Gastroesophageal sphincter (tissue), 4 donors: ENCODE results near the gene SLC10A4. TPM values are rescaled to one million over a fixed set of nuclear protein-coding genes. Genes with fewer than 3 reads are reported as not detected.

Experiments used
- ATAC-seq: fragments of 150-250 bp; one replicate; pipeline ENCODE4 v1.9.1; 2016; ENCODE audit warnings: mild to moderate bottlenecking, moderate library complexity
- H3K27ac ChIP-seq, 4 donors: fragments of 200-600 bp; sonication (generic) in 3 of 4; 1 replicate in 3 of 4; 2 replicates in 1 of 4; pipeline ENCODE4 v1.5.1; 2016 to 2019
- H3K27me3 ChIP-seq: fragments of 200-600 bp; sonication (generic); one replicate; pipeline ENCODE4 v1.5.1; 2019
- H3K36me3 ChIP-seq, 2 donors: fragments of 200-600 bp; sonication (generic); one replicate each; pipeline ENCODE4 v1.5.1; 2019; ENCODE audit warnings: control low read depth in 1 of 2
- H3K4me1 ChIP-seq, 3 donors: fragments of 200-600 bp; sonication (generic); 1 replicate in 2 of 3; 2 replicates in 1 of 3; pipeline ENCODE4 v1.5.1; 2016 to 2019; ENCODE audit warnings: control low read depth in 2 of 3
- H3K4me3 ChIP-seq, 2 donors: fragments of 200-600 bp; sonication (generic); one replicate each; pipeline ENCODE4 v1.5.1; 2019; ENCODE audit warnings: mild to moderate bottlenecking in 1 of 2, moderate library complexity in 1 of 2
- H3K9me3 ChIP-seq, 3 donors: fragments of 200-600 bp; sonication (generic); one replicate each; pipeline ENCODE4 v1.5.1; 2017 to 2019; ENCODE audit warnings: control low read depth in 2 of 3
- EP300 ChIP-seq: sonication (generic); formaldehyde crosslinking; IDR thresholded peaks from one replicate; pipeline ENCODE4 v1.6.1; 2017; ENCODE audit warnings: antibody characterized with exemption, mild to moderate bottlenecking
- POLR2A ChIP-seq, 2 donors: fragments of 450-650 bp; IDR thresholded peaks; one replicate each; pipeline ENCODE4 v1.6.1; 2017; ENCODE audit warnings: antibody characterized with exemption in 2 of 2, mild to moderate bottlenecking in 2 of 2, moderate library complexity in 1 of 2
- POLR2AphosphoS5 ChIP-seq: sonication (generic); formaldehyde crosslinking; IDR thresholded peaks from one replicate; pipeline ENCODE4 v1.6.1; 2017; ENCODE audit warnings: antibody characterized with exemption
- WGBS, 2 donors: methylation state at CpG; one replicate each; pipeline ENCODE4 v1.1.5; 2018; ENCODE audit warnings: low coverage in 1 of 2; 5-methylcytosine and 5-hydroxymethylcytosine counted together
- total RNA-seq, 4 donors: library from RNA; depleted of rRNA; stranded (reverse); fragments of >200 nt; gene quantifications; one replicate each; pipeline ENCODE4 v1.1.0, GENCODE V29; 2016
- TF ChIP-seq, protein P1 (sequence below), 4 experiments: fragments of 200-600 bp in 2 of 4; fragments of 450-650 bp in 2 of 4; sonication (generic) in 1 of 4; IDR thresholded peaks; one replicate each; pipeline ENCODE4 v1.5.1; 2017 to 2019; ENCODE audit warnings: antibody characterized with exemption in 4 of 4, mild to moderate bottlenecking in 2 of 4, moderate library complexity in 2 of 4

The SLC10A4 gene
- total RNA-seq, 4 donors from 2014 or later, result 0.27 to 1.4 TPM; not detected in 2

- no peak overlapping the region for H3K4me3 ChIP-seq
- H3K27ac ChIP-seq, result no peak overlapping the region
- no peaks in the 10 kb centered on the region for H3K9me3 ChIP-seq
- 78 to 85% methylated on average over 4 to 10 of the region's 23 CpGs for WGBS, 2 donors
- peaks cover 56% of the 10 kb centered on the region for H3K27me3 ChIP-seq
- TF ChIP-seq POLR2AphosphoS5 (no peak), EP300 (no peak)
- TF ChIP-seq, protein P1, sequence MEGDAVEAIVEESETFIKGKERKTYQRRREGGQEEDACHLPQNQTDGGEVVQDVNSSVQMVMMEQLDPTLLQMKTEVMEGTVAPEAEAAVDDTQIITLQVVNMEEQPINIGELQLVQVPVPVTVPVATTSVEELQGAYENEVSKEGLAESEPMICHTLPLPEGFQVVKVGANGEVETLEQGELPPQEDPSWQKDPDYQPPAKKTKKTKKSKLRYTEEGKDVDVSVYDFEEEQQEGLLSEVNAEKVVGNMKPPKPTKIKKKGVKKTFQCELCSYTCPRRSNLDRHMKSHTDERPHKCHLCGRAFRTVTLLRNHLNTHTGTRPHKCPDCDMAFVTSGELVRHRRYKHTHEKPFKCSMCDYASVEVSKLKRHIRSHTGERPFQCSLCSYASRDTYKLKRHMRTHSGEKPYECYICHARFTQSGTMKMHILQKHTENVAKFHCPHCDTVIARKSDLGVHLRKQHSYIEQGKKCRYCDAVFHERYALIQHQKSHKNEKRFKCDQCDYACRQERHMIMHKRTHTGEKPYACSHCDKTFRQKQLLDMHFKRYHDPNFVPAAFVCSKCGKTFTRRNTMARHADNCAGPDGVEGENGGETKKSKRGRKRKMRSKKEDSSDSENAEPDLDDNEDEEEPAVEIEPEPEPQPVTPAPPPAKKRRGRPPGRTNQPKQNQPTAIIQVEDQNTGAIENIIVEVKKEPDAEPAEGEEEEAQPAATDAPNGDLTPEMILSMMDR (IDR thresholded peaks at IDR 0.05), result no peak
- ATAC-seq, result no peak
- peaks cover 0 to 17% (median 0%) of the 10 kb centered on the region in 3 donors for H3K4me1 ChIP-seq
- H3K36me3 ChIP-seq, result no peaks in the 10 kb centered on the region
Observed at GRCh38 chr4:48491514-48492176, 8.5 kb downstream of the SLC10A4 start.

DNA sequence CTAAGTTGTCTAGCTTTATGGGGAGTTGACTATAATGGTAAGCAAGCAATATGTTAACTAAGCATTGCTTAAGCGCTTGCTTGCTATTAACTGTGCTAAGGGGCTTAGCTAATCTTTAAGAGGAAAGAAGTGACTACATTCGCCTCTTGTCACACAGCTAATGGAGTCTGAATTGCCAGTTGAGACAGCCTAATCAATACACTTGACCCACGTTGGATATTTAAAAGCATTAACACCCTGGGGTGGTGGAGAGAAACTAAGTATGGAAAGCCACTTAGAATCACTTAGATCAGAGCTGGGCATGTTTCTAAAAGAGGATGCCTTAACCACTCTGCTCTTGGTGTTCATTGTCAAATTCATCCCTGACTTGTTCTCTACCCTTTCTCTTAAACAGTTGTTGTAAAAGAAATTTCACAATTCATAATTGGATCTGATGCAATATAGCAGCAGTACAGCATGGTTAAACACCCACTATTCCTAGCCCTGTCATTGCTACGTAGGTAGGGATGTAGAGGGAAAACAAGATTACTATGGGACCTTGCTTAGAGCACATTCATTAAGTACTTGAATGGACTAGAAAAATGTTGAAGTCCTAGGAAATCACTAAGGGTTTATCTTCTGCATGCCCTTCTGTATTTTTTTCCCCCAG, 10.4 kb downstream of the SLC10A4 start:
- peaks cover 0 to 17% (median 0%) of the 10 kb centered on the region in 3 donors for H3K4me1 ChIP-seq
- H3K9me3 ChIP-seq, result no peaks in the 10 kb centered on the region
- H3K4me3 ChIP-seq, result no peak overlapping the region
- TF ChIP-seq, protein P1 (IDR thresholded peaks at IDR 0.05), result no peak
- TF ChIP-seq EP300 (no peak), POLR2AphosphoS5 (no peak), POLR2A (IDR thresholded peaks at IDR 0.05) (no peak)
- ATAC-seq, result no peak
- H3K27me3 ChIP-seq, result peaks cover 37% of the 10 kb centered on the region
- 82 to 92% methylated on average over 2 to 4 of the region's 4 CpGs for WGBS, 2 donors
- peaks cover 0 to 7% of the 10 kb centered on the region in 2 donors for H3K36me3 ChIP-seq
- H3K27ac ChIP-seq, result no peak overlapping the region

- Histone ChIP-seq H3K27ac (no peak overlapping the region), H3K4me1 (peaks cover 0 to 3% (median 0%) of the 10 kb centered on the region in 3 donors), H3K27me3 (peaks cover 13% of the 10 kb centered on the region), H3K9me3 (no peaks in the 10 kb centered on the region), H3K4me3 (no peak overlapping the region), H3K36me3 (peaks cover 0 to 30% of the 10 kb centered on the region in 2 donors)
- WGBS, 2 donors, result 96% methylated on average over 2 of the region's 2 CpGs
- no peak for ATAC-seq
- TF ChIP-seq EP300 (no peak), POLR2AphosphoS5 (no peak), POLR2A (IDR thresholded peaks at IDR 0.05) (no peak)
- TF ChIP-seq, protein P1 (IDR thresholded peaks at IDR 0.05), result no peak
Observed at GRCh38 chr4:48495941-48496340, 12.8 kb downstream of the SLC10A4 start.

GRCh38 chr4:48498895-48499294, 15.8 kb downstream of the SLC10A4 start:
- no peak for ATAC-seq
- Histone ChIP-seq H3K27ac (no peak overlapping the region), H3K36me3 (peaks cover 0 to 46% of the 10 kb centered on the region in 2 donors), H3K9me3 (no peaks in the 10 kb centered on the region), H3K27me3 (no peaks in the 10 kb centered on the region), H3K4me3 (no peak overlapping the region), H3K4me1 (no peaks in the 10 kb centered on the region)
- WGBS, 2 donors, result 92 to 94% methylated on average over 4 of the region's 4 CpGs
- TF ChIP-seq, protein P1 (IDR thresholded peaks at IDR 0.05), result no peak
- TF ChIP-seq POLR2AphosphoS5 (no peak), POLR2A (IDR thresholded peaks at IDR 0.05) (no peak), EP300 (no peak)
